ENCODE measurements around the gene MARVELD1.

DNA sequence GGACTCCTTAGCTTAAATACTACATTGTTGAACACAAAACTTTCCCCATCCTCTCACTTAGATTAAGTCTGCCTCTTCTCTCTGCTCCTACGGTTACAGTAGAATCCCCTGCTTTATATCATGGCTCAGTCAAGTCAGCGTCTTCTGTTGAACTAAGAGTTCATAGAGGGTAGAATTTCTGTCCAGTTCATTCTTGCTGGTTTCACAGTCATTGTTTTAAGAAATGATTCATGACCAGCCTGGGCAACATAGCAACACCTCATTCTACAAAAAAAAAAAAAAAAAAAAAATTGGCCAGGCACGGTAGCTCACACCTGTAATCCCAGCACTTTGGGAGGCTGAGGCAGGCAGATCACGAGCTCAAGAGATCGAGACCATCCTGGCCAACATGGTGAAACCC is 19.7 kb downstream of the MARVELD1 start:
- TF ChIP-seq GATA3 (IDR thresholded peaks at IDR 0.05; ENCODE audit: low read depth, low read length), result no peak
- TF ChIP-seq GATA2 (IDR thresholded peaks at IDR 0.05; ENCODE audit: low read depth, low read length), result no peak

Measured in SH-SY5Y (cell line).